HCT116 (cell line): ENCODE results near the gene MBOAT7.

Experiments
- CTCF ChIP-seq, 3 experiments: fragments of 200-600 bp in 1 of 3; sonication (generic) in 1 of 3; IDR thresholded peaks in 2 of 3; conservative IDR thresholded peaks in 1 of 3; 2 replicates each; pipeline ENCODE4 v1.5.1; 2012 to 2017; ENCODE audit warnings: low read depth in 2 of 3, low read length in 2 of 3, antibody characterized with exemption in 1 of 3, borderline replicate concordance in 1 of 3, control low read depth in 1 of 3, mild to moderate bottlenecking in 1 of 3, mixed read lengths in 1 of 3, mixed run types in 1 of 3, moderate library complexity in 1 of 3; ENCODE audit not compliant: insufficient read depth in 1 of 3
- REST ChIP-seq: IDR thresholded peaks from 2 replicates; pipeline ENCODE4 v1.6.1; 2012; ENCODE audit warnings: low read depth

- no peak for TF ChIP-seq CTCF (IDR thresholded peaks at IDR 0.05 in 2 of 3, conservative IDR thresholded peaks at IDR 0.05 in 1 of 3; ENCODE audit: borderline replicate concordance in 1 of 3, insufficient read depth in 1 of 3, low read depth in 2 of 3, low read length in 2 of 3)
- no peak for TF ChIP-seq REST
Measured at GRCh38 chr19:54138489-54139256, 50.7 kb downstream of the MBOAT7 start.
